Stomach (tissue), 9 donors: ENCODE results near the gene ABCG5. TPM values are rescaled to one million over a fixed set of nuclear protein-coding genes. Genes with fewer than 3 reads are reported as not detected.

ENCODE experiments used
- DNase-seq, 2 donors: peaks; one replicate each; pipeline versions ENCODE4 v3.0.0 to v3.0.0-alpha.2; 2013 to 2019
- H3K27ac ChIP-seq, 5 donors: fragments of 200-600 bp in 4 of 5; sonication (generic) in 4 of 5; one replicate each; pipeline ENCODE4 v1.5.1; 2013 to 2019; ENCODE audit warnings: mild to moderate bottlenecking in 1 of 5, moderate library complexity in 1 of 5
- H3K27me3 ChIP-seq, 3 donors: fragments of 200-600 bp; sonication (generic); one replicate each; pipeline ENCODE4 v1.5.1; 2017 to 2019; ENCODE audit warnings: mixed run types in 1 of 3
- H3K36me3 ChIP-seq, 4 donors: fragments of 200-600 bp; sonication (generic); 1 replicate in 3 of 4; 2 replicates in 1 of 4; pipeline ENCODE4 v1.5.1; 2016 to 2019
- H3K4me1 ChIP-seq, 4 donors: fragments of 200-600 bp; sonication (generic); one replicate each; pipeline ENCODE4 v1.5.1; 2016 to 2019
- H3K4me3 ChIP-seq, 4 donors: fragments of 200-600 bp; sonication (generic) in 3 of 4; one replicate each; pipeline ENCODE4 v1.5.1; 2016 to 2019; ENCODE audit warnings: mild to moderate bottlenecking in 1 of 4
- H3K9me3 ChIP-seq, 4 donors: fragments of 200-600 bp; sonication (generic); one replicate each; pipeline ENCODE4 v1.5.1; 2016 to 2019
- CTCF ChIP-seq, 7 experiments: fragments of 450-650 bp in 4 of 7; fragments of 200-600 bp in 3 of 7; sonication (generic) in 3 of 7; IDR thresholded peaks; one replicate each; pipeline ENCODE4 v1.5.1; 2016 to 2019; ENCODE audit warnings: antibody characterized with exemption in 7 of 7, control low read depth in 2 of 7, mild to moderate bottlenecking in 1 of 7
- EP300 ChIP-seq: sonication (generic); formaldehyde crosslinking; IDR thresholded peaks from one replicate; pipeline ENCODE4 v1.6.1; 2017; ENCODE audit warnings: antibody characterized with exemption
- POLR2A ChIP-seq, 4 donors: fragments of 450-650 bp; IDR thresholded peaks; one replicate each; pipeline ENCODE4 v1.6.1; 2016; ENCODE audit warnings: antibody characterized with exemption in 4 of 4, control low read depth in 2 of 4, mild to moderate bottlenecking in 1 of 4, moderate library complexity in 1 of 4
- POLR2AphosphoS5 ChIP-seq, 3 donors: sonication (generic); formaldehyde crosslinking; IDR thresholded peaks; one replicate each; pipeline ENCODE4 v1.6.1; 2016; ENCODE audit warnings: antibody characterized with exemption in 3 of 3
- WGBS, 5 donors: extraction: QIAGEN DNeasy Blood & Tissue Kit in 3 of 5; methylation state at CpG; one replicate each; pipeline versions ENCODE4 v1.1.5 to v1.1.7; 2013 to 2018; 5-methylcytosine and 5-hydroxymethylcytosine counted together
- intact Hi-C: fragments of 100-400 bp; cut with DNase I; formaldehyde crosslinking; loops from one replicate; pipeline ENCODE4 v1.15.1; 2023; ENCODE audit warnings: low total_unique reads
- polyA plus RNA-seq, 3 donors: library from polyadenylated mRNA; stranded (reverse); fragments of 200-250 nt; gene quantifications; one replicate each; pipeline ENCODE4 v1.2.3, GENCODE V29; 2013
- total RNA-seq, 5 donors: library from RNA; depleted of rRNA; stranded (reverse); fragments of >200 nt; gene quantifications; one replicate each; pipeline versions ENCODE4 v1.1.0 to v1.2.3, GENCODE V29; 2014 to 2016
- donor health status: healthy with polysubstance abuse.
- donor health status: Bipolar disorder and iron deficiency.
- donor health status: healthy.

ABCG5 gene
- total and polyA plus RNA-seq, 8 donors, result 0.92 TPM; not detected in 7

- Histone ChIP-seq H3K27ac (no peak overlapping the region), H3K4me3 (no peak overlapping the region), H3K9me3 (no peaks in the 10 kb centered on the region), H3K4me1 (peaks cover 11 to 31% (median 27%) of the 10 kb centered on the region in 4 donors), H3K27me3 (peaks cover 0 to 16% (median 0%) of the 10 kb centered on the region in 3 donors), H3K36me3 (no peaks in the 10 kb centered on the region)
- TF ChIP-seq CTCF (IDR thresholded peaks at IDR 0.05) (peak in 5 of 7 experiments; percentile 88 to 97 (median 92)), POLR2AphosphoS5 (IDR thresholded peaks at IDR 0.05) (peak in 1 of 3 donors; percentile 46), POLR2A (IDR thresholded peaks at IDR 0.05) (no peak)
- DNase-seq, result peak; percentile 79 to 84
- intact Hi-C loops, result no loop called here
- WGBS, 5 donors, result 28 to 39% (median 30%) methylated on average over 16 of the region's 16 CpGs
These were observed 39.3 kb upstream of the ABCG5 start for GRCh38 chr2:43877782-43878464.

- 77 to 87% (median 85%) methylated on average over 10 to 11 of the region's 11 CpGs for WGBS, 5 donors
- Histone ChIP-seq H3K4me3 (no peak overlapping the region), H3K9me3 (no peaks in the 10 kb centered on the region), H3K4me1 (peaks cover 0 to 7% (median 5%) of the 10 kb centered on the region in 4 donors), H3K36me3 (no peaks in the 10 kb centered on the region), H3K27me3 (peaks cover 0 to 18% (median 4%) of the 10 kb centered on the region in 3 donors), H3K27ac (no peak overlapping the region)
- TF ChIP-seq POLR2AphosphoS5 (IDR thresholded peaks at IDR 0.05), result no peak
- no peak for TF ChIP-seq POLR2A (IDR thresholded peaks at IDR 0.05)
- no peak for TF ChIP-seq CTCF (IDR thresholded peaks at IDR 0.05)
- no peak for TF ChIP-seq EP300
- DNase-seq, result no peak
- intact Hi-C loops, result no loop called here
These were observed 36.3 kb upstream of the ABCG5 start for GRCh38 chr2:43874776-43875451.

- Histone ChIP-seq H3K36me3 (no peaks in the 10 kb centered on the region), H3K9me3 (no peaks in the 10 kb centered on the region), H3K27me3 (peaks cover 0 to 25% (median 4%) of the 10 kb centered on the region in 3 donors), H3K4me3 (no peak overlapping the region), H3K4me1 (no peaks in the 10 kb centered on the region), H3K27ac (no peak overlapping the region)
- TF ChIP-seq CTCF (IDR thresholded peaks at IDR 0.05), result no peak
- intact Hi-C loops, result no loop called here
- 78 to 91% (median 82%) methylated on average over 12 of the region's 12 CpGs for WGBS, 5 donors
- no peak for DNase-seq
These were observed 33.5 kb upstream of the ABCG5 start for GRCh38 chr2:43872151-43872550.

- WGBS, 5 donors, result 83 to 88% (median 83%) methylated on average over 2 of the region's 2 CpGs
- H3K27me3 ChIP-seq, result peaks cover 0 to 47% (median 6%) of the 10 kb centered on the region in 3 donors
These were observed 16.7 kb upstream of the ABCG5 start for GRCh38 chr2:43855292-43855691.

More at GRCh38 chr2:43855292-43855691, 16.7 kb upstream of the ABCG5 start:
- no peaks in the 10 kb centered on the region for H3K9me3 ChIP-seq
- DNase-seq, result no peak
- H3K4me1 ChIP-seq, result no peaks in the 10 kb centered on the region
- H3K27ac ChIP-seq, result no peak overlapping the region
- TF ChIP-seq CTCF (IDR thresholded peaks at IDR 0.05) (no peak), POLR2A (IDR thresholded peaks at IDR 0.05) (no peak), POLR2AphosphoS5 (IDR thresholded peaks at IDR 0.05) (no peak), EP300 (no peak)
- no peaks in the 10 kb centered on the region for H3K36me3 ChIP-seq
- H3K4me3 ChIP-seq, result no peak overlapping the region
- intact Hi-C loops, result no loop called here
